GM12865 (cell line): ENCODE results near the gene CYTH1.

Experiments
- DNase-seq: peaks from one replicate; pipeline ENCODE4 v3.0.0; 2010; ENCODE audit warnings: low read depth
- H3K4me3 ChIP-seq: 2 replicates; pipeline ENCODE4 v1.5.1; 2011; ENCODE audit warnings: mild to moderate bottlenecking, low read depth, low read length, control low read depth
- CTCF ChIP-seq: IDR thresholded peaks from 2 replicates; pipeline ENCODE4 v1.5.1; 2011; ENCODE audit warnings: low read length, control low read depth, low read depth, inconsistent platforms; ENCODE audit not compliant: insufficient read depth; ENCODE audit errors: missing control alignments

The CYTH1 gene

DNA sequence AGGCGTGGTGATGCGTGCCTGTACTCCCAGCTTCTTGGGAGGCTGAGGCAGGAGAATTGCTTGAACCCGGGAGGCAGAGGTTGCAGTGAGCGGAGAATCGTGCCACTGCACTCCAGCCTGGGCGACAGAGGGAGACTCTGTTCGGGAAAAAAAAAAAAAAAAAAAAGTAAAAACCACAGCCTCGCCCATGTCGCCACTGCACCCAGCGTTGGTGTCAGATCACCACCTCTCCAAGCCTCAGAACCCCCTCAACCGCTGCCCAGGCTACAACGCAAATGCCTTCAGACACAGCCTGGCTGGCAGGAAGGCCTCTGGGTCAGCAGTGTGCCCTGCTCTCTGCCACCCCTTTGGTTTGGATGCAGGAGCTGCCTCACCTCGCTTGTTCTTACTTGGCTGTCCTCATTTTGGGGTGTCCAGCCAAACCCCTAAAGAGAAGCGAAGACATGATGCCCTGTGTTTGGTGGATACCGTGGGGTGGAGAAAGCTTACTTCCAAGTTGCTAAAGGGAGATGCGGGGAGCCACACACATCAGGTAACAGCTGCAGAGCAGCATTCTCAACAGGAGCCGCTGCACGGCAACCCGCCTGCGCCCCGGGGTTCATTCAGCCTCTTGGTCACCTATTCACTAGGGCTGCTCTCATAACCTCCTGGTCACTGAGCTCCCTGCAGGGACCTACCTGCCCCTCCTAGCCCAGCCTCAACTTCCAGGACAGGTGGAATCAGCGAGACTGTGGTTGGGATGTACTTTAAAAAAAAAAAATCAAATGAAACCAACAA, 13.0 kb upstream of the CYTH1 start:
- DNase-seq: no peak
- TF ChIP-seq CTCF: no peak
- H3K4me3 ChIP-seq: no peak overlapping the region

- DNase-seq: no peak
- no peak for TF ChIP-seq CTCF
Observed at GRCh38 chr17:78794399-78794798, 12.3 kb upstream of the CYTH1 start.

DNA sequence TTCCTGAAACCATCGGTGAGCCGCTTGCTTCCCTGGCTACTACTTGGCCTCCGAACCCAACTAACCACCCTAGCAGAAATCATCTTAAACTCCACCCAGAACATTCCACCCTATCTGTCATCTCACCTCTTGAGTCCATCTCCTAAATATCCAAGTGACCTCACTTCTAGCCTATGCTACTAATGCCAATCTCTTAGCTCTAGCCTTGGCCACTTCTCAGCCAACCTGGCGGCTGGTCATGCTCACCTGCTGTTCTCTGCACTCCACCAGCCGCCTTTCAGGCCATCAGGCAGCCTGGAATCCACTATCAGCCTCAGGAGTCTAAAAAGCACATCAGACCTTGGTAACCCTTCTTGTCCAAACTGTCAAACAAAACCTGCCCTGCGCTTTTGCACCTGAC, 11.9 kb upstream of the CYTH1 start:
- DNase-seq: no peak
- no peak overlapping the region for H3K4me3 ChIP-seq
- TF ChIP-seq CTCF: no peak

More at GRCh38 chr17:78794399-78794798, 12.3 kb upstream of the CYTH1 start:
- no peak overlapping the region for H3K4me3 ChIP-seq

DNA sequence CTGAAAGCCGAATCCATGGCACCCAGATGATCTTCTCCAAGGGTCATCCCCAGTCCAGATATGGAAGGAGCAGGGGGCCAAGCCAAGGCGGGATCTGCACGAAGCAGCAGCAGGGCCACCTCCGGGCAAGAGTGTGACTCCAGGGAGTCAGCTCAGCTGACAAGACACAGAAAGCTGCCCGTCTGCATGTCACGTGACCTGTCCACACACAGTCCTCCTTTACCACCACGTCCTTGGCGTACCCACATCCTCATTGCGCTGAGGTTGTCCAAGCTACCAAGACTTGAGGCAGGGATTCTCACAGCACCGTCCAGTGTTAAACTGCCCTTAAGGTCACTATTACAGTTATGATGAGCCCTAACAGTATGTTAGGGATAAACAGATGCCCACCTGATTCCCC, 11.3 kb upstream of the CYTH1 start:
- no peak for DNase-seq
- H3K4me3 ChIP-seq: no peak overlapping the region
- no peak for TF ChIP-seq CTCF

DNA sequence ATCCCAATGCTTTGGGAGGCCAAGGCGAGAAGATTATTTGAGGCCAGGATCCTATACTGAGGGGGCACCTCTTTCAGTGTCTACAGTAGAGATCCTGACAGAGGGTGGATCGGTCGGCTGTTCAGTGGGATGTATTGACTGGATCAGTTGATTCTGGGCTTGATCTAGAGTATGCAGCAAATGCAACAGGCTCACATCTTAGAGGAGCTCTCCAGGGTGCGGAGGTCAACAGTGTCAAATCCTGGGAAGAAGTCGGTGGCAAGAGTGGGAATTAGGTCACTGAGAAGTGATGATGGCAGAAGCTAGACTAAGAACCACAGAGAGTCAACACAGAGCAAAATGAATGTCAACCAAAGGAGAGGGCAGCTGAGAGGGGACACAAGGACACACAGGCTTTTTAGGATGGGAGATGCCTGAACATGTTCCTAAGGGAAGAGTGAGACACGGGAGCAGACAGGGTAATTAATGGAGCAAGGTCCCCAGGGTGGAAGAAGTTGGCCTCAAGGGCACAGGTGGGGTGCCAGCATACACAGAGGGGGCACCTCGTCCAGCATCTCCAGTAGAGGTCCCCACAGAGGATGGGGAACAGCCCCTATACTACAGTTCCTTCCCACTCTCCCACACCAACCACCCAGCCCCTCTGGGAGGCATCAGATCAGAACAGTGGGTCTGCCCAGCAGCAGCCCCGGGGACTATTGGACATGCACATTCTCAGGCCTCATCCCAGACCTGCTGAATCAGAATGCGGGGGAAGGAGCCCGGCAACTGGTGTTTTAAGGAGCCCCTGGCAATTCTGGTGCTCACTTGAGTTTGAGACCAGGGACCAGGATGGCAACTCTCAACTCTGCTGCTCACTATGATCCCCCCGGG, 10.0 kb upstream of the CYTH1 start:
- no peak for DNase-seq
- no peak for TF ChIP-seq CTCF
- H3K4me3 ChIP-seq: no peak overlapping the region

- DNase-seq: no peak
- TF ChIP-seq CTCF: no peak
- H3K4me3 ChIP-seq: no peak overlapping the region
Observed at GRCh38 chr17:78790552-78790951, 8.5 kb upstream of the CYTH1 start.
